Peyer's patch (tissue), 4 donors: ENCODE measurements around the gene PCDHGB5. TPM values are rescaled to one million over a fixed set of nuclear protein-coding genes. Genes with fewer than 3 reads are reported as not detected.
"Not testable (repeated sequence)": the region's sequence is repeated elsewhere in the genome, so short reads cannot be mapped to it uniquely, and the experiment has no call there.

ENCODE experiments used
- DNase-seq, 3 donors: peaks; one replicate each; pipeline ENCODE4 v3.0.0-alpha.2; 2017 to 2019
- H3K27ac ChIP-seq, 4 donors: fragments of 200-600 bp; sonication (generic); one replicate each; pipeline ENCODE4 v1.5.1; 2016 to 2019
- H3K27me3 ChIP-seq, 2 donors: fragments of 200-600 bp; sonication (generic); one replicate each; pipeline ENCODE4 v1.5.1; 2019
- H3K36me3 ChIP-seq, 3 donors: fragments of 200-600 bp; sonication (generic); one replicate each; pipeline ENCODE4 v1.5.1; 2016 to 2019
- H3K4me1 ChIP-seq, 4 donors: fragments of 200-600 bp; sonication (generic); one replicate each; pipeline ENCODE4 v1.5.1; 2016 to 2019
- H3K4me3 ChIP-seq, 4 donors: fragments of 200-600 bp; sonication (generic); 1 replicate in 3 of 4; 2 replicates in 1 of 4; pipeline ENCODE4 v1.5.1; 2016 to 2019; ENCODE audit warnings: mild to moderate bottlenecking in 1 of 4
- H3K9me3 ChIP-seq, 4 donors: fragments of 200-600 bp; sonication (generic); one replicate each; pipeline ENCODE4 v1.5.1; 2016 to 2019; ENCODE audit warnings: mild to moderate bottlenecking in 1 of 4
- CTCF ChIP-seq, 6 experiments: fragments of 450-650 bp in 4 of 6; fragments of 200-600 bp in 2 of 6; sonication (generic) in 1 of 6; IDR thresholded peaks; one replicate each; pipeline ENCODE4 v1.5.1; 2017 to 2019; ENCODE audit warnings: antibody characterized with exemption in 6 of 6, mild to moderate bottlenecking in 3 of 6, moderate library complexity in 1 of 6
- POLR2A ChIP-seq, 2 donors: fragments of 450-650 bp; IDR thresholded peaks; one replicate each; pipeline ENCODE4 v1.5.1; 2017; ENCODE audit warnings: antibody characterized with exemption in 2 of 2, mild to moderate bottlenecking in 2 of 2, moderate library complexity in 2 of 2
- total RNA-seq, 4 donors: library from RNA; depleted of rRNA; stranded (reverse); fragments of >200 nt; gene quantifications; one replicate each; pipeline ENCODE4 v1.1.0, GENCODE V29; 2016

PCDHGB5 gene
- total RNA-seq, 4 donors from 2014 or later: 2.3 to 9.1 (median 2.9) TPM

DNA sequence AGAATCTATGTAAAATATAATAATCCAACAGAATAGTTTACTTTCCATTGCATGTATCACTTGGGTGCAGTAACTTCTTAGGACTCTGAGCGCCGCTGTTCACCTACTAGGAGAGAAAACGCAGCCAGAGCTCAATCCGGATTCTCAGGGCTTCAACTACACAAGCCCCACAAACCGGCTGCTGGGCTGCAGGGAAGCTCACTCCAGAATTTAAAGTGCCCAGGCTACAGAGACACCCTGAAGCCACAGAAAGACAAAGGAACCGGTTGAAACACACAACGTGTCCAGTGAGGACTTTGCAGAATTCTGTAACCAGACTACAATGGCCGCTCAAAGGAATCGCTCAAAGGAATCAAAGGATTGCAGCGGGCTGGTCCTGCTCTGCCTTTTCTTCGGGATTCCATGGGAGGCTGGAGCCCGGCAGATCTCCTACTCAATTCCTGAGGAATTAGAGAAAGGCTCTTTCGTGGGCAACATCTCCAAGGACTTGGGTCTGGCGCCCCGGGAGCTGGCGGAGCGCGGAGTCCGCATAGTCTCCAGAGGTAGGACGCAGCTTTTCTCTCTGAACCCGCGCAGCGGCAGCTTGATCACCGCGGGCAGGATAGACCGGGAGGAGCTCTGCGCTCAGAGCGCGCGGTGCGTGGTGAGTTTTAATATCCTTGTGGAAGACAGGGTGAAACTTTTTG lies 15.2 kb downstream of the PCDHGB5 start, which contains the start of gene PCDHGA10:
Gene PCDHGA10, plus strand, starts transcription at position 134 of the 686 bp plus-strand sequence. Its CDS starts 189 bp downstream, at position 323.
- no peaks in the 10 kb centered on the region for H3K4me1 ChIP-seq
- H3K36me3 ChIP-seq: no peaks in the 10 kb centered on the region
- DNase-seq: peak in 2 of 3 donors; percentile 57 to 83
- peak within 1 kb of the TSS; percentile 24 to 45 (median 36) for H3K4me3 ChIP-seq
- TF ChIP-seq CTCF (IDR thresholded peaks at IDR 0.05) (peak in 4 of 6 experiments; percentile 53 to 64 (median 61)), POLR2A (IDR thresholded peaks at IDR 0.05) (no peak)
- H3K27me3 ChIP-seq: no peaks in the 10 kb centered on the region
- H3K27ac ChIP-seq: no peak within 1 kb of the TSS
- H3K9me3 ChIP-seq: peaks cover 0 to 76% (median 16%) of the 10 kb centered on the region in 4 donors

GRCh38 chr5:141413540-141414069 lies 15.9 kb downstream of the PCDHGB5 start:
- TF ChIP-seq POLR2A (IDR thresholded peaks at IDR 0.05): no peak
- no peak for TF ChIP-seq CTCF (IDR thresholded peaks at IDR 0.05)
- DNase-seq: no peak
- H3K4me1 ChIP-seq: no peaks in the 10 kb centered on the region
- H3K36me3 ChIP-seq: no peaks in the 10 kb centered on the region
- H3K9me3 ChIP-seq: peaks cover 0 to 76% (median 18%) of the 10 kb centered on the region in 4 donors
- no peak overlapping the region for H3K27ac ChIP-seq
- H3K27me3 ChIP-seq: no peaks in the 10 kb centered on the region
- peak overlapping the region; percentile 24 to 45 (median 36) for H3K4me3 ChIP-seq

DNA sequence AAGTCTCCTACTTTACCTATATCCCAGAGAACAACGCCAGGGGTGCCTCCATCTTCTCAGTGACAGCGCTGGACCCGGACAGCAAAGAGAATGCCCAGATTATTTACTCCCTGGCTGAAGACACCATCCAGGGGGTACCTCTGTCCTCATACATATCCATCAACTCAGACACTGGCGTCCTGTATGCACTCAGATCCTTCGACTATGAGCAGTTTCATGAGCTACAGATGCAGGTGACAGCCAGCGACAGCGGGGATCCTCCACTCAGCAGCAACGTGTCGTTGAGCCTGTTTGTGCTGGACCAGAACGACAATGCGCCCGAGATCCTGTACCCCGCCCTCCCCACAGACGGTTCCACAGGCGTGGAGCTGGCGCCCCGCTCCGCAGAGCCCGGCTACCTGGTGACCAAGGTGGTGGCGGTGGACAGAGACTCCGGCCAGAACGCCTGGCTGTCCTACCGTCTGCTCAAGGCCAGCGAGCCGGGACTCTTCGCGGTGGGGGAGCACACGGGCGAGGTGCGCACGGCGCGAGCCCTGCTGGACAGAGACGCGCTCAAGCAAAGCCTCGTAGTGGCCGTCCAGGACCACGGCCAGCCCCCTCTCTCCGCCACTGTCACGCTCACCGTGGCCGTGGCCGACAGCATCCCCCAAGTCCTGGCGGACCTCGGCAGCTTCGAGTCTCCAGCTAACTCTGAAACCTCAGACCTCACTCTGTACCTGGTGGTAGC lies 17.0 kb downstream of the PCDHGB5 start:
- H3K4me1 ChIP-seq, H3K27me3 ChIP-seq, H3K4me3 ChIP-seq, H3K27ac ChIP-seq, H3K36me3 ChIP-seq, DNase-seq: not testable (repeated sequence)
- H3K9me3 ChIP-seq: peaks cover 0 to 76% (median 19%) of the 10 kb centered on the region in 4 donors

GRCh38 chr5:141415275-141415618 lies 17.5 kb downstream of the PCDHGB5 start:
- DNase-seq, H3K4me3 ChIP-seq, H3K27ac ChIP-seq, H3K4me1 ChIP-seq, H3K36me3 ChIP-seq, H3K27me3 ChIP-seq: not testable (repeated sequence)
- peaks cover 0 to 76% (median 17%) of the 10 kb centered on the region in 4 donors for H3K9me3 ChIP-seq

- H3K4me3 ChIP-seq: peak within 1 kb of the TSS in 3 of 4 donors; percentile 26 to 41 (median 39)
- H3K27ac ChIP-seq, H3K27me3 ChIP-seq, H3K4me1 ChIP-seq, H3K36me3 ChIP-seq: not testable (repeated sequence)
- peak in 2 of 3 donors; percentile 54 to 80 for DNase-seq
- H3K9me3 ChIP-seq: peaks cover 0 to 85% (median 25%) of the 10 kb centered on the region in 4 donors
- TF ChIP-seq CTCF (IDR thresholded peaks at IDR 0.05): peak; percentile 24 to 51 (median 40)
Measured at GRCh38 chr5:141417494-141418172, 19.9 kb downstream of the PCDHGB5 start, which contains the start of gene PCDHGB7. Gene PCDHGB7 (plus strand): TSS chr5:141417677. CDS start chr5:141417860, 183 bp downstream.

- H3K9me3 ChIP-seq: peaks cover 0 to 80% (median 26%) of the 10 kb centered on the region in 4 donors
- no peak for TF ChIP-seq CTCF (IDR thresholded peaks at IDR 0.05)
- H3K4me1 ChIP-seq: no peaks in the 10 kb centered on the region
- H3K27me3 ChIP-seq: no peaks in the 10 kb centered on the region
- H3K4me3 ChIP-seq: no peak overlapping the region
- H3K36me3 ChIP-seq: no peaks in the 10 kb centered on the region
- H3K27ac ChIP-seq: no peak overlapping the region
- no peak for DNase-seq
Measured at GRCh38 chr5:141419074-141419880, 21.5 kb downstream of the PCDHGB5 start.
